Astrocyte of the spinal cord (primary cell): ENCODE measurements around the gene NEURL3.

Experiments used
- DNase-seq: peaks from one replicate; pipeline ENCODE4 v3.0.0; 2011; ENCODE audit warnings: low read depth, low spot score
- H3K4me3 ChIP-seq: 2 replicates; pipeline ENCODE4 v1.5.1; 2011; ENCODE audit warnings: low read depth, mild to moderate bottlenecking, low read length, moderate library complexity
- in situ Hi-C: cut with HindIII; loops from 2 replicates; pipeline ENCODE4 v1.10.0; 2017; ENCODE audit warnings: low sequenced_read_pairs
- TF ChIP-seq, protein P1 (sequence below): IDR thresholded peaks from 2 replicates; pipeline ENCODE4 v1.5.1; 2012; ENCODE audit warnings: low read depth, mild to moderate bottlenecking, low read length, inconsistent platforms

The NEURL3 gene

DNA sequence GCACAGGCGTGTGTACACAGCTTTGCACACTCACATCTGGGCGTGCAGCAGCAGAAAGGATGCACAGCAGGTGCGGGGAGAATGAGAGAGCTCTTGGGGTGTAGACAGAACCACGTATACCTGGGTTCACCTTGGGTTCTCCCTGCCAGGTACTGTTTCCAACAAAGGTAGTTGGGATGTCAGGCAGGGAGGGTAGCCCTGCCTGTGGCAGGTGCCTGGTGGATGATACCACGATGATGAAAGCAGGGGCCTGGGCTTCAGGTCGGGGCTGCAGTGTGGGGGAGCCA is 24.9 kb upstream of the NEURL3 start:
- in situ Hi-C loops, result no loop called here

DNA sequence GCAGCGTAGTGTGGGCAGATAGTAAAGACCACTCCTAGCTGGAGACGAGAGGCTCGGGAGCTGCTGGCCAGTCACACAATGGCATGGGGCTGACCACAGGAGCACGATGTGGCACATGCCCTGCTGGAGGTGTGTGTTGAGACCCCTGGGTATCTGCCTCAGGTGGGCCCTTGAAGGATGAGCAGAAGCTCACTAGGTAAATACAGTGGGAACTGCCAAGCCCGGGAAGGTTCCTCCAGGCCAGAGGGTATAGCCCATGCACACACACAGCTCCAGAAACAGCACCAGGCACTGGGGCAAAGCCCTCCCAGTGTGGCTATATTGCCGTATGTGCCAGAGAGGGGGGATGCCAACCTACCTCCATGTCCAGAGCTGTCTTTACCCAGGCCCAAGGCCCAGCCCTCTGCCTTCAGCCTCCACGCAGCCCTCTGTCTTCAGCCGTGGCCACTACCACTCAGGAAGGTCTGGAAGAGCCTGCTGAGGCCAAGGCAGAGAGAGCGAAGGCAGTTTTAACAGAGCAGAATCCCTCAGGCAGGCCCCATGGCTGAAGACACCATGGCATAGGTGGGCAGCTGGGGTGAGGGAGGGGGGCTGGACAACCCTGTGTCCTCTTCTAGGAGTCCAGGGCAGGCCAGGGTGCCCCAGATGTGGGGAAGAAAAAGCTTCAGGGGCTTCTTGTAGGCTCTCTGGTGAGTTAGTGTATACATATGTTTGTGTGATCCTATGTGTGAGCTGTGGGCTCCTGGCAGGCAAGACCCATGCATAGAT is 24.4 kb upstream of the NEURL3 start:
- TF ChIP-seq, protein P1, sequence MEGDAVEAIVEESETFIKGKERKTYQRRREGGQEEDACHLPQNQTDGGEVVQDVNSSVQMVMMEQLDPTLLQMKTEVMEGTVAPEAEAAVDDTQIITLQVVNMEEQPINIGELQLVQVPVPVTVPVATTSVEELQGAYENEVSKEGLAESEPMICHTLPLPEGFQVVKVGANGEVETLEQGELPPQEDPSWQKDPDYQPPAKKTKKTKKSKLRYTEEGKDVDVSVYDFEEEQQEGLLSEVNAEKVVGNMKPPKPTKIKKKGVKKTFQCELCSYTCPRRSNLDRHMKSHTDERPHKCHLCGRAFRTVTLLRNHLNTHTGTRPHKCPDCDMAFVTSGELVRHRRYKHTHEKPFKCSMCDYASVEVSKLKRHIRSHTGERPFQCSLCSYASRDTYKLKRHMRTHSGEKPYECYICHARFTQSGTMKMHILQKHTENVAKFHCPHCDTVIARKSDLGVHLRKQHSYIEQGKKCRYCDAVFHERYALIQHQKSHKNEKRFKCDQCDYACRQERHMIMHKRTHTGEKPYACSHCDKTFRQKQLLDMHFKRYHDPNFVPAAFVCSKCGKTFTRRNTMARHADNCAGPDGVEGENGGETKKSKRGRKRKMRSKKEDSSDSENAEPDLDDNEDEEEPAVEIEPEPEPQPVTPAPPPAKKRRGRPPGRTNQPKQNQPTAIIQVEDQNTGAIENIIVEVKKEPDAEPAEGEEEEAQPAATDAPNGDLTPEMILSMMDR, result no peak
- in situ Hi-C loops, result no loop called here
- H3K4me3 ChIP-seq, result no peak overlapping the region
- DNase-seq, result no peak

More for the DNA sequence above, 24.9 kb upstream of the NEURL3 start:
- TF ChIP-seq, protein P1, result no peak
- no peak overlapping the region for H3K4me3 ChIP-seq
- no peak for DNase-seq

DNA sequence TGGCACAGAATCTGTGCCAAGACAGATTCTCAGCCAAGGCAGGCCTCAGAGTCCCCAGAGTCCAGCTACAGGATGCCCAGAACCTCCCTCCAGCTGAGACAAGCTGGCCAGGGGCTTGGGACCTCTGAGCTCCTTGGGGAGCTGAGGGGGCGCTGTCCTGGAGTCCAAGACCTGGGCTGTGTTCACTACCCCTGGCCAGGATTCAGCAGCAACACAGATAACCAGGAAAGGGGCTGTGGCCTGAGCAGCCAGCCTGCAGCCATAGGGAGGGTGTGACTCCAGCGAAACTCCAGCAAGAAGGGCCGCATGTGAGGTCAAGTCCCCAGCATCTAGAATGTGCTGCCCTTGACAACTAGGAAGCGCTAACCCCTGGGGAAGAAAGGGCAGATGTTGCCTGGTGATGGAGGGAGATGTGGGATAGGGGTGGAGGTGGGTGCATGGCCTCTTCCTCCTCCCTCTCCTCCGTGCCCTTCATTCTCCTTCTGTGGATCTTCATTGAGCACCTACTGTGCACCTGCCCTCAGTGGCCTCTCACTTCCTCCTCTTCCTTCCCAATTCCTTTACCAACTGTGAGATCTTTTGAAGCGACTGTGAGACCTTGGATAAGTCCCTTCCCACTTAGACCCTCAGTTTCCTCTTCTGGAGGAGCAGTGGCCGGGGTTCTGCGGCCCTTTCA is 23.7 kb upstream of the NEURL3 start:
- TF ChIP-seq, protein P1, result no peak
- in situ Hi-C loops, result no loop called here
- H3K4me3 ChIP-seq, result no peak overlapping the region
- no peak for DNase-seq

DNA sequence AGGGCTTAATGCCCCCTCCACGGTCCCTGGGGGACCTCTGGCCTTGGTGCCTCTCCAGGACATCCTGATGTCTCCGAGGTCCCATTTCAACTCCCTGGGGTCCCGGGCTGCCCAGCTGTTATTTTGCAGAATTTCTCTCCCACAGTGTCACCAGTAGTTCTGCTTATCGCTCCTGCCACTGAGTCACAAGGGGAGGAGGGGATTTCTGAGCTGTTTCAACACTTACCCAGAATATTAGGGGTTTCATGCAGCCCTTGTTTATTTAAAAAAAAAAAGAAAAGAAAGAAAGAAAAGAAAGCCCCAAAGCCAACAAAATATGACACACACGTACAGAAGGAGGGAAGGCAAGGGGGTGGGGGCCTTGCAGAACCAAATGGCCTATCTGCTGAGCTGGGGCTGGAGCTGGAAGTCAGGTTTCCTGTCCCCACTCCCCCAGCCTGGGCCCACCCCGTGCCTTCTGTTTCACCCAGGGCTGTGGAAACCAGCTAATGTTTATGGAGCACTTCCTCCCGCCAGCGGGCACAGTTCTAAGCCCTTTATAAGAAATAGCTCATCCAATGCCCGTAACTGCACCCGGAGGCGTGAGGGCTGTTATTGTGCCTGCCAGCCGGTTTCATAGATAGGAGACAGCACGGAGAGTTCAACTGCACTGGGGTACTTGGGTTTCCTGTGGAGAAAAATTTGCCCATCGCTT is 23.0 kb upstream of the NEURL3 start:
- in situ Hi-C loops, result no loop called here
- DNase-seq, result no peak
- H3K4me3 ChIP-seq, result peak overlapping the region; percentile 35

DNA sequence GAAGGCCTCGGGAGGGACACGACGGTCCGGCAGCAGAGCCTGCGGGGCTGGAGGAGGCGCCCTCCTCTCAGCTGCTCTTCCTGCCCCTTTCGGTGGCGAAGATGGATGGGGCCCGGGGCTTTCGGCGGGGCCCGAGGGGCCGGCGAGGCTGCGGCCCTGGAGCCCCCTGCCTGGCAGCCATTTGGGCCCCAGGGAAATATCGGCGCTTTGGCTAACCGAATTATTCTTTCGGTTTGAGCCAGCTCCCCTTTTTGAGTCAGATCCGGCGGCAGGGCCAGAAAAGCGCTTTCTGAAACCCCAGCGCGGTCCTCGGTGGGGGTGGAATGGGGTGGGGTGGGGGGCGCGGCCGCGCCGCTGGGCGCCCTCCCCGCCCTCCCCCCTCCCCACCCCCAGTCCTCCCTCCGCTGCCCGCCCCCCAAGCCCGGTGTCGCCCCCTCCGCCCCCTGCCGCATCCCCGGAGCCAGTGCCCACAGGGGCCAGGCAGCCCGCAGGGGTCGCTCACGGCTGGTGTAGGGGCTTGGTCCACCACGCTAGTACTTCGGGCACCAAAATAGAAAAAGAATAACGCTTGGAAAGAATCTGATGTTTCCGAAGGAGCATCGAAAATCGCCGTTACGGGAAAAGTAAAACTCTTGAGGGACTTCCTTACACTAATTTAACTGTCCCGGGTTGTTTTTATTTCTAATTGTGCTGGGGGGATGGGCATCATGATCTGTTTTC is 22.3 kb upstream of the NEURL3 start:
- in situ Hi-C loops, result no loop called here
- no peak for DNase-seq

More for the DNA sequence above, 23.0 kb upstream of the NEURL3 start:
- TF ChIP-seq, protein P1, result no peak

More for the DNA sequence above, 22.3 kb upstream of the NEURL3 start:
- peak overlapping the region; percentile 37 for H3K4me3 ChIP-seq
- TF ChIP-seq, protein P1, result peak; percentile 55
